NCI-H345 treated with DMSO at 0.1 percent for 48 hours (cell line): ENCODE results near the gene HSD17B4.
"Not testable (repeated sequence)": the region's sequence is repeated elsewhere in the genome, so short reads cannot be mapped to it uniquely, and the experiment has no call there.

Experiments
- DNase-seq: peaks from one replicate; lab custom pipeline; 2025; ENCODE audit not compliant: unreplicated experiment; lab: John Stamatoyannopoulos, UW

HSD17B4 gene

GRCh38 chr5:119428574-119428973, 23.7 kb upstream of the HSD17B4 start:
- DNase-seq, result not testable (repeated sequence)

GRCh38 chr5:119432674-119433237, 19.5 kb upstream of the HSD17B4 start:
- DNase-seq, result not testable (repeated sequence)

- DNase-seq, result no peak
Observed at GRCh38 chr5:119435436-119436132, 16.7 kb upstream of the HSD17B4 start.

GRCh38 chr5:119437785-119438586, 14.3 kb upstream of the HSD17B4 start:
- DNase-seq, result not testable (repeated sequence)

- not testable (repeated sequence) for DNase-seq
Observed at GRCh38 chr5:119438587-119438917, 13.7 kb upstream of the HSD17B4 start.

GRCh38 chr5:119439140-119439631, 13.1 kb upstream of the HSD17B4 start:
- DNase-seq, result no peak

GRCh38 chr5:119439632-119440031, 12.7 kb upstream of the HSD17B4 start:
- not testable (repeated sequence) for DNase-seq

GRCh38 chr5:119444643-119445042, 7.7 kb upstream of the HSD17B4 start:
- DNase-seq, result not testable (repeated sequence)

GRCh38 chr5:119445544-119445943, 6.8 kb upstream of the HSD17B4 start:
- no peak for DNase-seq

- DNase-seq, result no peak
Observed at GRCh38 chr5:119449882-119450281, 2.4 kb upstream of the HSD17B4 start.

- DNase-seq, result not testable (repeated sequence)
Observed at GRCh38 chr5:119450627-119451026, 1.7 kb upstream of the HSD17B4 start.

GRCh38 chr5:119451561-119451960, 736 bp upstream of the HSD17B4 start:
- no peak for DNase-seq

GRCh38 chr5:119452060-119452372, 281 bp upstream of the HSD17B4 start:
- no peak for DNase-seq

GRCh38 chr5:119453040-119453373, 710 bp downstream of the HSD17B4 start:
- DNase-seq, result no peak

GRCh38 chr5:119454171-119454570, 1.9 kb downstream of the HSD17B4 start:
- no peak for DNase-seq

- no peak for DNase-seq
Observed at GRCh38 chr5:119458911-119459632, 6.8 kb downstream of the HSD17B4 start.

GRCh38 chr5:119465640-119466039, 13.3 kb downstream of the HSD17B4 start:
- DNase-seq, result no peak

- no peak for DNase-seq
Observed at GRCh38 chr5:119468286-119468685, 16.0 kb downstream of the HSD17B4 start.

- no peak for DNase-seq
Observed at GRCh38 chr5:119470105-119470763, 17.9 kb downstream of the HSD17B4 start.

- DNase-seq, result no peak
Observed at GRCh38 chr5:119470851-119471451, 18.7 kb downstream of the HSD17B4 start.

- DNase-seq, result no peak
Observed at GRCh38 chr5:119473241-119473640, 20.9 kb downstream of the HSD17B4 start.
